HG02852 (cell line): Measurements from ENCODE around the gene MS4A3.
"Not testable (repeated sequence)": the region's sequence is repeated elsewhere in the genome, so short reads cannot be mapped to it uniquely, and the experiment has no call there.

Experiments used
- ATAC-seq: cut with Tn5 transposase; IDR thresholded peaks from one replicate; pipeline ENCODE4 v1.9.1; 2021; ENCODE audit warnings: mild to moderate bottlenecking, moderate library complexity; ENCODE audit not compliant: unreplicated experiment

The MS4A3 gene

GRCh38 chr11:60056349-60056969 is at the start of gene MS4A3:
Gene MS4A3, plus strand, starts transcription at chr11:60056665. Its CDS starts 4,496 bp downstream, at chr11:60061161.
- ATAC-seq, result no peak

GRCh38 chr11:60016881-60017280 is 39.6 kb upstream of the MS4A3 start, which contains the start of gene OOSP4B:
Gene OOSP4B, plus strand, starts transcription at chr11:60017181.
- ATAC-seq, result no peak

GRCh38 chr11:60018058-60018457 is 38.4 kb upstream of the MS4A3 start:
- no peak for ATAC-seq

- ATAC-seq, result not testable (repeated sequence)
Measured at GRCh38 chr11:60020376-60020775, 36.1 kb upstream of the MS4A3 start.

GRCh38 chr11:60029015-60029632 is 27.3 kb upstream of the MS4A3 start:
- no peak for ATAC-seq

- ATAC-seq, result no peak
Measured at GRCh38 chr11:60040109-60040508, 16.4 kb upstream of the MS4A3 start, which contains the start of gene OOSP2. Gene OOSP2, plus strand, starts transcription at chr11:60040409. Its CDS starts 51 bp downstream, at chr11:60040460.

GRCh38 chr11:60050422-60050821 is 6.0 kb upstream of the MS4A3 start:
- ATAC-seq, result not testable (repeated sequence)

GRCh38 chr11:60050839-60051238 is 5.6 kb upstream of the MS4A3 start:
- ATAC-seq, result not testable (repeated sequence)

GRCh38 chr11:60059052-60059451 is 2.6 kb downstream of the MS4A3 start:
- ATAC-seq, result no peak

GRCh38 chr11:60059521-60060240 is 3.2 kb downstream of the MS4A3 start:
- no peak for ATAC-seq

- ATAC-seq, result no peak
Measured at GRCh38 chr11:60064111-60064510, 7.6 kb downstream of the MS4A3 start.

- no peak for ATAC-seq
Measured at GRCh38 chr11:60065801-60066200, 9.3 kb downstream of the MS4A3 start.

- ATAC-seq, result no peak
Measured at GRCh38 chr11:60069450-60069849, 13.0 kb downstream of the MS4A3 start.

- not testable (repeated sequence) for ATAC-seq
Measured at GRCh38 chr11:60071644-60072043, 15.2 kb downstream of the MS4A3 start.

GRCh38 chr11:60077216-60077817 is 20.9 kb downstream of the MS4A3 start:
- no peak for ATAC-seq

GRCh38 chr11:60077981-60078380 is 21.5 kb downstream of the MS4A3 start:
- ATAC-seq, result no peak

GRCh38 chr11:60078745-60079144 is 22.3 kb downstream of the MS4A3 start:
- no peak for ATAC-seq

- ATAC-seq, result no peak
Measured at GRCh38 chr11:60080535-60080934, 24.1 kb downstream of the MS4A3 start.

- ATAC-seq, result no peak
Measured at GRCh38 chr11:60084631-60085273, 28.3 kb downstream of the MS4A3 start.

GRCh38 chr11:60085909-60086308 is 29.4 kb downstream of the MS4A3 start:
- no peak for ATAC-seq

- no peak for ATAC-seq
Measured at GRCh38 chr11:60087239-60087638, 30.8 kb downstream of the MS4A3 start.
